CD4-positive, alpha-beta T cell treated with Interleukin-15 for 4 hours (primary cell): ENCODE results near the gene GRIK3.

Source experiments
- DNase-seq: peaks from one replicate; pipeline ENCODE4 v3.0.0-alpha.2; 2020; ENCODE audit warnings: low spot score

GRIK3 gene

GRCh38 chr1:36981126-36981525, 53.2 kb downstream of the GRIK3 start:
- no peak for DNase-seq

GRCh38 chr1:36977731-36978406, 56.4 kb downstream of the GRIK3 start:
- DNase-seq: no peak

GRCh38 chr1:36975642-36976041, 58.7 kb downstream of the GRIK3 start:
- no peak for DNase-seq

- no peak for DNase-seq
Observed at GRCh38 chr1:36973056-36973455, 61.3 kb downstream of the GRIK3 start.

- no peak for DNase-seq
Observed at GRCh38 chr1:36971852-36972618, 62.3 kb downstream of the GRIK3 start.

- DNase-seq: no peak
Observed at GRCh38 chr1:36968730-36969129, 65.6 kb downstream of the GRIK3 start.

GRCh38 chr1:36966242-36966641, 68.1 kb downstream of the GRIK3 start:
- DNase-seq: no peak

- no peak for DNase-seq
Observed at GRCh38 chr1:36965275-36966159, 68.8 kb downstream of the GRIK3 start.

- DNase-seq: no peak
Observed at GRCh38 chr1:36964830-36965229, 69.5 kb downstream of the GRIK3 start.

- no peak for DNase-seq
Observed at GRCh38 chr1:36963006-36963405, 71.3 kb downstream of the GRIK3 start.

- DNase-seq: no peak
Observed at GRCh38 chr1:36961062-36961615, 73.2 kb downstream of the GRIK3 start.

GRCh38 chr1:36956570-36956969, 77.7 kb downstream of the GRIK3 start:
- no peak for DNase-seq

GRCh38 chr1:36955016-36955415, 79.3 kb downstream of the GRIK3 start:
- DNase-seq: no peak

GRCh38 chr1:36953061-36953460, 81.3 kb downstream of the GRIK3 start:
- no peak for DNase-seq

- DNase-seq: no peak
Observed at GRCh38 chr1:36951761-36952160, 82.6 kb downstream of the GRIK3 start.

GRCh38 chr1:36951292-36951750, 83.0 kb downstream of the GRIK3 start:
- no peak for DNase-seq

GRCh38 chr1:36950604-36951291, 83.6 kb downstream of the GRIK3 start:
- no peak for DNase-seq

- DNase-seq: no peak
Observed at GRCh38 chr1:36948606-36949005, 85.7 kb downstream of the GRIK3 start.

- no peak for DNase-seq
Observed at GRCh38 chr1:36948147-36948546, 86.2 kb downstream of the GRIK3 start.

- DNase-seq: no peak
Observed at GRCh38 chr1:36947384-36947783, 86.9 kb downstream of the GRIK3 start.

- DNase-seq: no peak
Observed at GRCh38 chr1:36944883-36945282, 89.4 kb downstream of the GRIK3 start.

- no peak for DNase-seq
Observed at GRCh38 chr1:36942148-36942547, 92.2 kb downstream of the GRIK3 start.
